NCI-H1930 (cell line): ENCODE results near the gene PLEKHA7.
"Not testable (repeated sequence)": the region's sequence is repeated elsewhere in the genome, so short reads cannot be mapped to it uniquely, and the experiment has no call there.

Experiments used
- DNase-seq, 2 experiments: peaks; one replicate each; lab custom pipeline; 2025; lab: John Stamatoyannopoulos, UW

PLEKHA7 gene

GRCh38 chr11:16976379-16976778, 37.8 kb downstream of the PLEKHA7 start:
- no peak for DNase-seq

GRCh38 chr11:16975906-16976305, 38.3 kb downstream of the PLEKHA7 start:
- DNase-seq: no peak

GRCh38 chr11:16973338-16973964, 40.8 kb downstream of the PLEKHA7 start:
- no peak for DNase-seq

GRCh38 chr11:16969010-16969999, 44.9 kb downstream of the PLEKHA7 start:
- DNase-seq: no peak

- DNase-seq: no peak
Measured at GRCh38 chr11:16968196-16968595, 46.0 kb downstream of the PLEKHA7 start.

- no peak for DNase-seq
Measured at GRCh38 chr11:16966930-16967671, 47.1 kb downstream of the PLEKHA7 start.

- DNase-seq: no peak
Measured at GRCh38 chr11:16964501-16964900, 49.7 kb downstream of the PLEKHA7 start.

- DNase-seq: no peak
Measured at GRCh38 chr11:16963316-16963876, 50.8 kb downstream of the PLEKHA7 start.

GRCh38 chr11:16962589-16962988, 51.6 kb downstream of the PLEKHA7 start:
- not testable (repeated sequence) for DNase-seq

- DNase-seq: no peak
Measured at GRCh38 chr11:16962146-16962545, 52.1 kb downstream of the PLEKHA7 start.

- DNase-seq: no peak
Measured at GRCh38 chr11:16960250-16960649, 54.0 kb downstream of the PLEKHA7 start.

- DNase-seq: peak in 1 of 2 experiments; percentile 37
Measured at GRCh38 chr11:16959602-16960001, 54.6 kb downstream of the PLEKHA7 start.

- DNase-seq: no peak
Measured at GRCh38 chr11:16958833-16959232, 55.4 kb downstream of the PLEKHA7 start.

GRCh38 chr11:16956538-16957153, 57.6 kb downstream of the PLEKHA7 start:
- no peak for DNase-seq

GRCh38 chr11:16953663-16954062, 60.6 kb downstream of the PLEKHA7 start:
- no peak for DNase-seq

- DNase-seq: no peak
Measured at GRCh38 chr11:16946477-16947282, 67.5 kb downstream of the PLEKHA7 start.

- DNase-seq: peak; percentile 44 to 48
Measured at GRCh38 chr11:16945671-16946469, 68.3 kb downstream of the PLEKHA7 start.

- DNase-seq: no peak
Measured at GRCh38 chr11:16942911-16943310, 71.3 kb downstream of the PLEKHA7 start.

- no peak for DNase-seq
Measured at GRCh38 chr11:16942342-16942741, 71.9 kb downstream of the PLEKHA7 start.

- DNase-seq: no peak
Measured at GRCh38 chr11:16941935-16942334, 72.3 kb downstream of the PLEKHA7 start.
